Activated T-cell treated with anti-CD3 and anti-CD28 coated beads, Interleukin-2, amount 50 U/mL, for 48 hours (primary cell): ENCODE results near the gene IGSF8.
"Not testable (repeated sequence)": the region's sequence is repeated elsewhere in the genome, so short reads cannot be mapped to it uniquely, and the experiment has no call there.

Experiments
- DNase-seq, 2 experiments: peaks; one replicate each; pipeline ENCODE4 v3.0.0-alpha.2; 2020

Gene IGSF8

DNA sequence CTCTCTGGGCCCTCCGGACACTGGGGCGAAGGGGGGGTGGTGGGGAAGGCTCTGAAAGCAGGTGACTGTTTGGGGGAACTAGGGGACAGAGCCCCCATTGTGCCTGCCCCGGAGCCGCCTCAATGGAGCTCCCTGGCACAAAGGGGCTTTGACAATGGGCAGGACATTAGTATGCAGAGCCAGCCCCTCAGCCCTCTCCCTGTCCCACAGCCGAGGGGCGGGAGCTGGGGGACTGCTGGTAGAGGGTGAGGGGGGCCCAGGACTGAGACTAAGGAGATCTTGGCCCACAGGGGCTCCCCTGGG, 36.2 kb downstream of the IGSF8 start:
- no peak for DNase-seq

GRCh38 chr1:160061369-160062229, 36.8 kb downstream of the IGSF8 start:
- DNase-seq, result no peak

DNA sequence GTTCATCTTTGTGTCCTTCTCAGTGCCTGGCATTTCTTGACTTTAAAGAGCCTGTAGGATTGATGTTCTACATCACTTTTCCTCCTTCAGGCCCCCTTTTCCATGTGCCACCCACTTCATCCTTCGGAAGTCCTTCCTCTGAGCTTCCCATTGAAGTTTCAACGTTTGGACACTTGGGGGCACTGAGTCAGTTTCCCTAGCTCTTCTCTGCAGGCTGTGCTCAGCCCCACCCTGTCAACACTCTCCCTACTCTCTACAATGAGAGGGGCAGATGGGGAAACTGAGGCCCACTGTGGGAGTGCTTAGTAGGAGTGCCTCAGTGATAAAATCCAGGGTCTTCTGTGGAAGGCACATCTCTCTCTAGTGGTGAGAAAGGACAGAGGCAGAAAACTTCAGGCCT, 40.3 kb downstream of the IGSF8 start:
- DNase-seq, result no peak

DNA sequence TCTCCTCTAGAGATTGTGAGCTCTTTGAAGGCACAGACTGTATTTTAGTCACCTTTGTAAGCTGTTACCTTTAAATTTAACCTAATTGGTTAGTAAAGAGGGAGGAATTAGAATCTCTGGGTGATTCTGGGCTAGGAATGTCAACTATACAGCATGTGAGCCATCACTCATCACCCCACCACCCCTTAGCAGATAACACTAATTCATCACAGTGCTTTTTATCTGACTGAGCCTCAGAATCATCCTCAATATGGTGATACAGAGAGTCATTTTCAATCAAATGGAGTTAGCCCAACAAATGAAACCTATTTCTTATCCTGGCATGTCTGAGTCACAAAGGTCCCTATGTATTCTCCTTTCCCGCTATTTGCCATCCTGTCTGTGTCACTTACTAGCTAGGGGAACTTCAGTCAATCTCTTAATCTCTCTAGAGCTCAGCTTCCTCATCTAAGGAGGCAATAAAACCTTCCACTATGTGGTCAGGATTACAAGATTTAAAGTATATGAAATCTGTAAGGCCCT, 41.7 kb downstream of the IGSF8 start:
- DNase-seq, result no peak

GRCh38 chr1:160053548-160054365, 44.7 kb downstream of the IGSF8 start:
- DNase-seq, result no peak

DNA sequence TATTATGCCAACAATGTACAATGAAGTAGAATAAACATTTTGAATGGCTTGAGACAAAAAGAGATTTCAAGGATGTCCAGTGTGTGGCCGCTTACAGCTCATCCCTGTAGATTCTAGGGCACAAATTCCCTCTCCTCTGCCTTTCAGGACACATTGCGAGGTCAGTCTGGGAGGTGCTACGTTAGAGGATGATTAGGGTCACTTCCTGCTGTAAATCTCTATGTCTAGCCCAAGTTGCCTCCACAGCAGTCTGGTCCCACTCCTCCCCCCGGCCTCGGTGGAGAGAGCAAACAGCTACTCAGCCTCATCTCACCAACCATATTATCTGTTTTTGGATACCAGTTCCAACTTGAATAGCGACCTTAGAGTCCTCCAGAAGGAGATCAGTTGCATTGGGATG, 45.5 kb downstream of the IGSF8 start:
- no peak for DNase-seq

DNA sequence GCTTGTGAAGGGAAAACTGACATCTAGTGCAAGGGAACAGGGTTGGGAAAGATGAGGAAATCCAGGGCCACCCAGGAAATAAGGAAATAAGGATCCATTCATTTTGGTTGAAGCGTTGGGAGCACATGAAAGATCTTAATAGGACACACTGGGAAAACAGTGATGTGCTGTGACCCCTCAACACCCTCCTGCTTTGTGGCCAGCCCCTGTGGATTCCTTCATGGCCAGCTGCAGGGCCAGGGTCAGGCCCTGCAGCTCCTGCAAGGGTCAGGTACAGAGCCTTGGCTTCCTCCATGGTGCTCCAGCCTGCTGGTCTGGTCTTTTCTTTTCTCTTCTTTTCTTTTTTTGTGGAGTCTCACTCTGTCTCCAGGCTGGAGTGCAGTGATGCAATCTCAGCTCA, 47.8 kb downstream of the IGSF8 start:
- no peak for DNase-seq

DNA sequence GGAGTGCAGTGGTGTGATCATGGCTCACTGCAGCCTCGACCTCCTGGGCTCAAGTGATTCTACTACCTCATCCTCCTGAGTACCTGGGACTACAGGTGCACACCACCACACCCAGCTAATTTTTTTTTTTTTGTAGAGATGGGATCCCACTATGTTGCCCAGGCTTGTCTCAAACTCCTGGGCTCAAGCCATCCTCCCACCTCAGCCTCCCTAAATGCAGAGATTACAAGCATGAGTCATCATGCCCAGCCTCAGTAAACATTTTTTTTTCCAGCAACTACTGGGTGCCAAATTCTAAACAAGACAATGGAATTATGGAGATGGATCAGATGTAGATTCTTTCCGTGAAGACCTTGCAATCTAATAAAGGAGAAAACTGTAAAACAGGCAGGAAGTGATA, 48.2 kb downstream of the IGSF8 start:
- DNase-seq, result not testable (repeated sequence)

- no peak for DNase-seq
These were observed 49.3 kb downstream of the IGSF8 start for GRCh38 chr1:160049101-160049500.

GRCh38 chr1:160048335-160048734, 50.1 kb downstream of the IGSF8 start:
- DNase-seq, result no peak

- DNase-seq, result no peak
These were observed 51.1 kb downstream of the IGSF8 start for GRCh38 chr1:160047111-160047991.

- peak; percentile 62 to 63 for DNase-seq
These were observed 51.8 kb downstream of the IGSF8 start for GRCh38 chr1:160046494-160047110.

GRCh38 chr1:160045653-160046052, 52.8 kb downstream of the IGSF8 start:
- DNase-seq, result no peak

- no peak for DNase-seq
These were observed 54.9 kb downstream of the IGSF8 start for GRCh38 chr1:160043543-160043942.
